ENCODE measurements around the gene TDRD1.

Gene TDRD1

DNA sequence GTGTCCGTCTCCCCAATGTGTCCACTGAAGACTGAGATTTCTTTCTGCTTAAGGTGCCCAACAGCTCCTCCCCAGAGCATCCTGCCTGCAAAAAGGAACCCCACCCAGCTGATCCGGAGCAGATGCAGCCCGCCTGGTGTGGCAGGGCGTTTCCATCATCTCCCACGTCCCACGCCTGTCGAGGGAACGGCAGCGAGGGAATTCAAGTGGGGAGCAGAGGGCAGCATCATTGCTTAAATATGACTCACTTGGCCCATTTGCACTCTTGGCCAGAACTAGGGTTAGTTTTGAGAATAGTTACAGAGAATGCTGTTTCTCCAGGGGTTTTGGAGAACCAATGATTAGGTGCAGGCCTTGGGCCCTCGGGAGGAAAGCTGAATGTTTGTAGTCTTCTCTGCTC lies 80.7 kb downstream of the TDRD1 start:
- no peak for DNase-seq
- Histone ChIP-seq H3K9me3 (ENCODE audit: severe bottlenecking) (no peaks in the 10 kb centered on the region), H3K27ac (no peak overlapping the region), H3K4me3 (ENCODE audit: low read depth, low read length) (no peak overlapping the region), H3K27me3 (ENCODE audit: insufficient read depth, low read depth, severe bottlenecking) (no peaks in the 10 kb centered on the region), H3K36me3 (no peaks in the 10 kb centered on the region)
- TF ChIP-seq, protein P1, sequence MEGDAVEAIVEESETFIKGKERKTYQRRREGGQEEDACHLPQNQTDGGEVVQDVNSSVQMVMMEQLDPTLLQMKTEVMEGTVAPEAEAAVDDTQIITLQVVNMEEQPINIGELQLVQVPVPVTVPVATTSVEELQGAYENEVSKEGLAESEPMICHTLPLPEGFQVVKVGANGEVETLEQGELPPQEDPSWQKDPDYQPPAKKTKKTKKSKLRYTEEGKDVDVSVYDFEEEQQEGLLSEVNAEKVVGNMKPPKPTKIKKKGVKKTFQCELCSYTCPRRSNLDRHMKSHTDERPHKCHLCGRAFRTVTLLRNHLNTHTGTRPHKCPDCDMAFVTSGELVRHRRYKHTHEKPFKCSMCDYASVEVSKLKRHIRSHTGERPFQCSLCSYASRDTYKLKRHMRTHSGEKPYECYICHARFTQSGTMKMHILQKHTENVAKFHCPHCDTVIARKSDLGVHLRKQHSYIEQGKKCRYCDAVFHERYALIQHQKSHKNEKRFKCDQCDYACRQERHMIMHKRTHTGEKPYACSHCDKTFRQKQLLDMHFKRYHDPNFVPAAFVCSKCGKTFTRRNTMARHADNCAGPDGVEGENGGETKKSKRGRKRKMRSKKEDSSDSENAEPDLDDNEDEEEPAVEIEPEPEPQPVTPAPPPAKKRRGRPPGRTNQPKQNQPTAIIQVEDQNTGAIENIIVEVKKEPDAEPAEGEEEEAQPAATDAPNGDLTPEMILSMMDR (IDR thresholded peaks at IDR 0.05; ENCODE audit: low read depth, low read length) = no peak

DNA sequence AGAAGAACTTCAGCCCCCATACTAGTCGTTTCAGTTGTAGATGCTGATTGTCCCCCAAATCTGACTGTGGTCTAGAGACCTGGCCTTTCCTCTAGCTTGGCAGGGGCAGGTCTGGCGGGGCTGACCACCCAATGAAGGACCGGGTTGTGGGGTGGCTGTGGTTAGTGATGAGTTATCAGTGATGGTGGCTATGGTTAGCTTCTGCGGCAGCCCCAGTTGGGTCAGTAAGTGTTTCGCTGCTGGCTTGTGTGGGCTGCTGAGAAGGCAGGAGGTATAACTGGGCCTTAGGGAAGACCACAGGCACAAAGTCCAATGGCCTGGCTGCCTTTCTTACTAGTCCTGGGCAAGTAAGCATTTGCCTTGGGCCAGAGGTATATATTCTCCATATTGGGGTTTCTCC lies 81.2 kb downstream of the TDRD1 start:
- Histone ChIP-seq H3K27me3 (ENCODE audit: insufficient read depth, low read depth, severe bottlenecking) (no peaks in the 10 kb centered on the region), H3K36me3 (no peaks in the 10 kb centered on the region), H3K9me3 (ENCODE audit: severe bottlenecking) (no peaks in the 10 kb centered on the region), H3K27ac (no peak overlapping the region), H3K4me3 (ENCODE audit: low read depth, low read length) (no peak overlapping the region)
- DNase-seq = no peak
- TF ChIP-seq, protein P1 (IDR thresholded peaks at IDR 0.05; ENCODE audit: low read depth, low read length) = no peak

DNA sequence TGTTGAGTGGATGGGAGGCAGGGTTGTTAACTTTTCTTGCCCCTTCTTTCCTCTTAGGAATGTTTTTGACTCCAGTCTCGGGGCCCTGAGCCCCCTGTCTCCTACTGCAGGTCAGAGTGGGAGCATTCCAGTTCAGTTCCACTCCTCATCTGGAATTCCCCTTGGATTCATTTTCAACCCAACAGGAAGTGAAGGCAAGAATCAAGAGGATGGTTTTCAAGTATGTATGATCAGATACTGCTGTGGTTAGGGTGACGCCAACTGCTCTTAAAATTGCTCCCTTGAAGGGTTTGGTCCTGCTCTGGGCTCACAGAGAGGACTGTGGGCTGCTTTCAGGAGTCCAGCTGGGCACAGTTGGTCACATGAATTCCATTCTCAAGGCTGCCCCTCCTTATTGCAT lies 81.9 kb downstream of the TDRD1 start:
- no peaks in the 10 kb centered on the region for H3K9me3 ChIP-seq (ENCODE audit: severe bottlenecking)
- H3K27ac ChIP-seq = no peak overlapping the region
- no peaks in the 10 kb centered on the region for H3K36me3 ChIP-seq
- no peaks in the 10 kb centered on the region for H3K27me3 ChIP-seq (ENCODE audit: insufficient read depth, low read depth, severe bottlenecking)
- no peak for DNase-seq
- no peak overlapping the region for H3K4me3 ChIP-seq (ENCODE audit: low read depth, low read length)
- TF ChIP-seq, protein P1 (IDR thresholded peaks at IDR 0.05; ENCODE audit: low read depth, low read length) = no peak

DNA sequence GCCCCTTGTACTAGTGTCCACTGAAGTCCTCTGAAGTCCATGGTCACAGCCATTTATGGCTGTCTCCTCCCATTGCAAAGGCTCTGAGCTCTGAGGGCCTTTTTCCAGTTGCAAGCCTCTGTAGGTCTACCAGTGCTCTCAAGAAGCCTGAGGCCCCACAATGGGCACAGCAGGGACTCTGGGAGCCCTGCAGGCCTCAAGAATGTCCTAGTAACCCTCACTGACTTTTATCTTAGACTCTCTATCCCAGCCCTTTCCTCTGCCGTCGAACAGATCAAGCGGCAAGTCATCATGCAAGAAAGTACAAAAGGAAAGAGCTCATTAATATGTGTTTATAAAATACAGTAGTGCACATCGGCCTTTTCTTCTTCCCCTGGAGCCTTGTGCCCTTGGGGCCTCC lies 83.3 kb downstream of the TDRD1 start:
- H3K27ac ChIP-seq = no peak overlapping the region
- H3K9me3 ChIP-seq (ENCODE audit: severe bottlenecking) = no peaks in the 10 kb centered on the region
- H3K4me3 ChIP-seq (ENCODE audit: low read depth, low read length) = no peak overlapping the region
- TF ChIP-seq, protein P1 (IDR thresholded peaks at IDR 0.05; ENCODE audit: low read depth, low read length) = no peak
- H3K36me3 ChIP-seq = no peaks in the 10 kb centered on the region
- no peak for DNase-seq
- H3K27me3 ChIP-seq (ENCODE audit: insufficient read depth, low read depth, severe bottlenecking) = no peaks in the 10 kb centered on the region

DNA sequence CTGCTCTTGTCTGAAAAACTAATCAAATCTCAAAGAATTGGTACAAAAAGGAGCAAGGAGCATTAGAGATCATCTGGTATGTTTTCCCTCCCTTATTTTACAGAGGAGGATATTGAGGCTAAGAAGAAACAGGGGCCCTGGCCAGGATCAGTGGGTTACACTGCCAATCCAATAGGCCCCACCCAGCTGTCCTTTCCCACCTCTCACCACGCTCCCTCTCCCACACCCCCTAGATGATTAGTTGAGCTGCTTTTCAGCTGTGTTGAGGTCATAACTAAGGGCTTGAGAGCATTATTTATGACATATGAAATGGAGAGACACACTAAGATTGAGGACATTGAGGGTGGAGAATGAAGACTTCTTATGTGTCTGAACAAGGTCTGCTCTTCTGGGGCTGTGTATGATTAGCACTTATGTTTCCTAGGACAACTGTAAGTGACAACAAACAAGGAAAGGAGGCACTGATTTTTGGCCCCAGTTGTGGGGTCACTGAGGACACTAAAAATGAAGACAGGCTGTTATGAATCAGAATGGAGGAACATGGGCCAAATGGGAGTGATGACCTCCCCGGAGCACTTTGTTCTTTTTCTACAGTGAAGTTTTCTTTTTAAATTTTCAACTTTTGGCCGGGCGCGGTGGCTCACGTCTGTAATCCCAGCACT lies 86.4 kb downstream of the TDRD1 start:
- no peaks in the 10 kb centered on the region for H3K9me3 ChIP-seq (ENCODE audit: severe bottlenecking)
- H3K27me3 ChIP-seq (ENCODE audit: insufficient read depth, low read depth, severe bottlenecking) = no peaks in the 10 kb centered on the region
- no peak overlapping the region for H3K4me3 ChIP-seq (ENCODE audit: low read depth, low read length)
- DNase-seq = no peak
- H3K27ac ChIP-seq = no peak overlapping the region
- TF ChIP-seq, protein P1 (IDR thresholded peaks at IDR 0.05; ENCODE audit: low read depth, low read length) = no peak
- H3K36me3 ChIP-seq = no peaks in the 10 kb centered on the region

DNA sequence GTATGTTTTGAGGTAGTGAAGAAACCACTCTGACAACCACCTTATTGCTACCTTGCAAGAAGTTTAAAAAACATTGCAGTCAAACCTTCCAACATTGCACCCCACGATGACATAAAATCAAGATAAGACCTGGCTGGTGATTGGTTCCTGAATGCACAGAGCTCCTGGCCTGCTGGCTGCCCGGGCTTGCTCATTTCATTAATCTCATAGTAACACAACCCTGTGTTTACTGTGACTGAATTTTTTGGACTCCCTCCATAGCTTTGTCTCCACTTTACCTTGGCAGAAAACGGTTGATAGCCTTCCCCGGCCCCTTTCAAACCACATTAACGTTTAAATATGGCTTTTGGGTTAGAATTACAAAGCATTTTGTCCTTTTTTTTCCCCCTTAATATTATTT lies 87.4 kb downstream of the TDRD1 start:
- TF ChIP-seq, protein P1 (IDR thresholded peaks at IDR 0.05; ENCODE audit: low read depth, low read length) = no peak
- H3K27me3 ChIP-seq (ENCODE audit: insufficient read depth, low read depth, severe bottlenecking) = no peaks in the 10 kb centered on the region
- H3K36me3 ChIP-seq = no peaks in the 10 kb centered on the region
- no peak overlapping the region for H3K4me3 ChIP-seq (ENCODE audit: low read depth, low read length)
- DNase-seq = no peak
- no peak overlapping the region for H3K27ac ChIP-seq
- H3K9me3 ChIP-seq (ENCODE audit: severe bottlenecking) = no peaks in the 10 kb centered on the region

All from WERI-Rb-1 (cell line).